GM21447 (cell line): ENCODE measurements around the gene NBPF1.
"Not testable (repeated sequence)": the region's sequence is repeated elsewhere in the genome, so short reads cannot be mapped to it uniquely, and the experiment has no call there.

Source experiments
- ATAC-seq: cut with Tn5 transposase; IDR thresholded peaks from one replicate; pipeline ENCODE4 v1.9.1; 2021; ENCODE audit not compliant: unreplicated experiment

The NBPF1 gene

GRCh38 chr1:16557034-16557433 is 56.3 kb downstream of the NBPF1 start:
- ATAC-seq: not testable (repeated sequence)

- ATAC-seq: not testable (repeated sequence)
These were observed 60.1 kb downstream of the NBPF1 start for GRCh38 chr1:16553244-16553643.

GRCh38 chr1:16550212-16550918 is 63.0 kb downstream of the NBPF1 start:
- not testable (repeated sequence) for ATAC-seq

DNA sequence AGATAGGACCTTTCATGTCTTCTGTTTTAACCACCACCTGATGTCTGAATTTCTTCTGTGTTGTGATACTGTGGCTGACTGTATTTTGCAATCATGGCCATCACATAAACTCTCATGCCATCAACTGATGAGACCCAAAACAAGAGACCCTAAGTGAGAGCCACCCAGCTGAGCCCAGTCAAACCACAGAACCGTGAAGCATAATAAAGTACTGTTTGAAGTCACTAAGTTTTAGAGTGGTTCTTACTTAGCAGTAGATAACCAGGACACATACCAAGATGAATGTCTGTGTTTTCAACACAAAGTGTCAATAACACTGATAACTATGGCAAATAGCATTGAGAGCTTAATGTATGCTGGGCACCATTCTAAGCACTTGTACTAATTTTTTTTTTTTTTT is 63.8 kb downstream of the NBPF1 start:
- ATAC-seq: not testable (repeated sequence)

GRCh38 chr1:16547502-16548241 is 65.7 kb downstream of the NBPF1 start:
- not testable (repeated sequence) for ATAC-seq

GRCh38 chr1:16545682-16546095 is 67.7 kb downstream of the NBPF1 start:
- ATAC-seq: not testable (repeated sequence)

DNA sequence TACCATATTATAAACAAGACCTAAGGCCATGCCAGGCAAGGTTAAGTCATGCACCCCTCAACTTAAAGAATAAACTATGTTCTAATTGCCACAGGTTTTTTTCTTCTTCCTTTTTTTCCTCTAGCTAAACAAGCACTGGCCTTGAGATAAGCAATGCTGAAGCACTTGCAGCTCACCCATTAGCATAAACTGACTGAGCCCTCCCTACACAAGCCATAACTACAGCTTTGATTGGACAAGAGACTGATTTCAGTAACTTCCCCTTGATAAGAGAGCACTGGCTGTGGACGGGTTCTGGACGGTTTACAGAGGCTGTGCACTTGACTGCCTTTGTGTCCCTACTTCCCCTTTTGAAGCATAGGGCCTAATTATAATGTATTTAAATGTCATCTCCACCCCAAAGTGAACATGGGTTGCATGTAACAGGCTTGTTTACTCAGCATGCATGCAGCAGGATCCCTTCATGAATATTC is 72.9 kb downstream of the NBPF1 start:
- ATAC-seq: not testable (repeated sequence)

DNA sequence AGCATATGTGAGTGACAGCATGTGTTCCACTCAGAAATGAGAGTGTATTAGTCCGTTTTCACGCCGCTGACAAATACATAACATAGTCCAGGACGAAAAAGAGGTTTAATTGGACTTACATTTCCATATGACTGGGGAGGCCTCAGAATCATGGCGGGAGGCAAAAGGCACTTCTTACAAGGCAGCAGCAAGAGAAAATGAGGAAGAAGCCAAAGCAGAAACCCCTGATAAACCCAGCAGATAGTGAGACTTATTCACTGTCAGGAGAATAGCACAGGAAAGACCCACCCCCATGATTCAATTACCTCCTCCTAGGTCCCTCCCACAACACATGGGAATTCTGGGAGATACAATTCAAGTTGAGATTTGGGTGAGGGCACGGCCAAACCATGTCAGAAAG is 75.8 kb downstream of the NBPF1 start:
- ATAC-seq: not testable (repeated sequence)

DNA sequence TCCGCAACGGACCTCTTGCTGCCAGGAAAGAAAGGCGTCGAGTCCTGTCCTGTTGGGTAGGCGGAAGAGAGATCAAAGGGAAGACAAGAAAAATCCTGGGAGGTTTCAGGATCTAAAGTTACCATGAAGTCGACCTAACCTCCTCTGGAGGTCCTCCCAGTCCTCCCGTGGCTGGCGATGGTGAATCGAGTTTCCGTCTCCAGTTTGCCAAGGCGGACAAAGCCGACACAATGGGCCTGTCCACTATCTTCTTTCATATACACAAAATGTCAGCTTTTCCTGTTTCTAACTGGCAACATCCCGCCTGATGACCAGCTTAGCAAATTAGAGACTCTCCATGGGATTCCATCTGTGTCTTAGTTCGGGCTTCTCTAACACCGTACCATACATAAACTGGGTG is 76.6 kb downstream of the NBPF1 start:
- not testable (repeated sequence) for ATAC-seq

- ATAC-seq: not testable (repeated sequence)
These were observed 77.5 kb downstream of the NBPF1 start for GRCh38 chr1:16535898-16536297.

DNA sequence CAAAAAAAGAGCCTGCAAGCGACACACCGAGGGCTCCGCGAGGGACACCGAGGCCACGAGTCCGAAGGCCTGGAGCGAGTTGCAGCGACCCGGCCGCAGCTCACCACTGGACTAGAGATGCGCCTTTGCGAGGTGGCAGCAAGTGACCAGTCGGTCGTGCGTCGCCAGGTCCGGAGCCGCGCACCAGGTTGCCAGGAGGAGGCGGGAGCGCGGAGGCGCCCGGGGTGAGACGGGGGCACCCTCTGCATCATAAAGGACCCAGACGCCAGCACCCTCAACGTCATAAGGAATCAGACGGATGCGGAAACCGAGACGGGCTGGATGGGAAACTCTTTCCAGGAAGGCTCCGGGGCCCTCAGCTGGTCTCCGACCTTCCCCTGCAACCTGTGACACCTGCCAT is 77.9 kb downstream of the NBPF1 start:
- ATAC-seq: not testable (repeated sequence)

DNA sequence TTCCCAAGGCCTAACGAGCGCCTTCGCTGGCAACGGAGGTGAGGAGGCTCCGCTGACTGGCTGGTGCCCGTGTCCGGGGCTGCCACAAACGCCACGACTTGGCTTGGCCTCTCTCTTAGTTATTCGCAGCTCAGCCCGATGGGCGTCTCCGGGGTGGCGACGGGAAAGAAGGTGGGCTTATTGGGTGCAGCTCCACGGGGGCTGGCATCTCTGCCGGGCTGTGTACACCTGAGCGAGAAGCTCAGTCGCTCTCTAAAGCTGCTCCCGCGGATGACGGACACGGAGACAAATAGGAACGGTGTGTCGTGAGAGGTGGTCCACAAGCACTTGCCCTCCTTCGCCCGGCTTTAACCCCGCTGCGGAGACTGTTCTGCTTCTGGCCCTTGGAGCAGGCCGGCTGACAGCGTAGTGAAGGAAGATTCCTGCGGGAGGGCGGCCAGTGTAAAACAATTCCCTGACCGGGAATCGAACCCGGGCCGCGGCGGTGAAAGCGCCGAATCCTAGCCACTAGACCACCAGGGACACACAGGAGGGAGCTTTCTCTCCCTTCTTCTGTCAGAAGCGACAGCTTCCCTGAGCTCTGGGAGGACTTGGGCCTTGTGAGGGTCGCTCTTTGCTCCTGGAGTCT is 78.4 kb downstream of the NBPF1 start:
- ATAC-seq: not testable (repeated sequence)

DNA sequence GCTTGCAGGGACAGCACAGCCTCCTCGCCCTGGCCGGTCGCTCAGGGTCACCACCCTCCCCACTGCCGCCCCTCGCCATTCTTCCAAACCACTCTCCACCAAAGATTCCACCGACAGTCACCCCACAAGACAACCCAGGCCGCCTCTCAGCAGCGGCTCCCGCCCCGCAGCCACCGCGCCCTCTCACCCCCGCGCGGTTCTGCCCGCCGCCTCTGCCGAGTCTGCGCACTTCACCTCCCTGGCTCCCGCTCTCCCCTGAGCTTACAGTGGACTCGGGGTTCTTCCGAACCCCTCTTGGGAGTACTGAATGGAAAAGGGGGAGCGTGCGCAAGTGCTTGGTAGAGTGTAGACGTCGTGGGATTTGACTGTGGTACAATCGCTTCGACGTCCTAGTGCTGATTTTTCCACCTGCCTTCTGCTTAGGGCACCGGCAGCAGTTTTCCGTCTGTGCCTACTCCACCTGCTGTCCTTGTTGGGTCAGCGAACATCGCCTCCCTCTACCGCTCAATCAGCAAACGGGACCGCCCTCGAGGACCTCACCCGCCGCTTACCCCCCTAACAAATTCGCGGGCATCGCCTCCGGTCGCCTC is 79.0 kb downstream of the NBPF1 start:
- ATAC-seq: not testable (repeated sequence)

- not testable (repeated sequence) for ATAC-seq
These were observed 81.0 kb downstream of the NBPF1 start for GRCh38 chr1:16532235-16532991.

DNA sequence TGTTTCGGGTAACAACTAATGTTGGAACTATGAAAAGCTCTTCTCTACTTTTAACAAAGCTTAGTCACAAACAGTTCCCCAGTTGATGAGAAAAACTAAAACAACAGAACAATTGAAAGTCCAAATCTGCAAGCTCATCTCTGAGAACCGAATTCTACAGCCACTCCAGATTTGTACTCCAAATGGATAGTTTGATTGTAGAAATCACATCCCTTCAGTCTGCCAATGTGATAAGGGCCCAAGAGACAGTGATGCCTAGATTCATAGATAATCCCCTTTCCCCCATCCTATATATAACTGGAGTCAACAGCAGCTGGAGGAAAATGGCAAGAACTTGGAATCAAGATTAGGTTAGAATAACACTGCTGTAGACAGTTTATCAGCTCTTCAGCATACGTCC is 85.0 kb downstream of the NBPF1 start:
- not testable (repeated sequence) for ATAC-seq

GRCh38 chr1:16525769-16526168 is 87.6 kb downstream of the NBPF1 start:
- not testable (repeated sequence) for ATAC-seq

GRCh38 chr1:16521679-16522078 is 91.7 kb downstream of the NBPF1 start:
- ATAC-seq: not testable (repeated sequence)

GRCh38 chr1:16521288-16521583 is 92.1 kb downstream of the NBPF1 start:
- no peak for ATAC-seq

DNA sequence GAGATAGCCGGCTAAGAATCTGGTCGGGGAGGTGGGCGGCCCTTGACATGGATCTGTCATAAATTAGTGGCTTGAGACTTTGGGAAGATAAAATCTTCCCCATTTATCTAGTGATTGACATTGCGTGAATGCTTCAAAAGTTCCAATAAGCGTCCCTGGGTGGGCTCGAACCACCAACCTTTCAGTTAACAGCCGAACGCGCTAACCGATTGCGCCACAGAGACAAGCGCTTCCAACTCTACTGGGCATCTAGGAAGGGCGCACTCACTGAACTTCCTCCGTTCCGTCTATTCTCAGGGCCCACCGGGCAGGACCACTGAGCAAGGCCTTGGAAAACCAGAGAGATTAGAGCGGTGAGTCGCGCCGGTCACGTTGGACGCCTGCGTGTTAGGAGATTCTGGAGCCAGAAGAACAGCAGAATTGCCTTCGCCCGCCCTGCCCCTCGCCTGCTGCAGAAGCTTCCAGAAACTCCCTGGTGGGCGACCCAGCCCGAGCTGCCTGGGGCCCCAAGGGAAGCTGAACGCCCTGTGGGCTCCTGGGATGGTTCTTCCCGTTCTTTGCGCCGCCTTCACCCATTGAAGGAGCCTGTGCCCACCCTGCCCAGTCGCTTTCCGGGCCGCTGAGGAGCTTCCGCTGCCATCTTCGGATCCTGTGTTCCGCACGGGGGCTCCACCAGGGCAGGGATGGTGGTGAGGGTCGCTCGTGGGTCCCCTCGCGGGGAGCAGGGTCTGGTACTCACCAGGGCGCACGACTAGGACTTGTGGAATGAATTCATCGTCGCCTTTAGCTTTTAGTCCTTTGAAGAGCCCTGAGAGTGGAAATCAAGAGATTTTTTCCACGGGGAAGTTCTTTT is 92.7 kb downstream of the NBPF1 start:
- not testable (repeated sequence) for ATAC-seq
